ENCODE data around the gene HM13. TPM values are rescaled to one million over a fixed set of nuclear protein-coding genes. Genes with fewer than 3 reads are reported as not detected.

The HM13 gene
- total RNA-seq, 6 experiments from 2014 or later: 265 to 332 (median 284) TPM

DNA sequence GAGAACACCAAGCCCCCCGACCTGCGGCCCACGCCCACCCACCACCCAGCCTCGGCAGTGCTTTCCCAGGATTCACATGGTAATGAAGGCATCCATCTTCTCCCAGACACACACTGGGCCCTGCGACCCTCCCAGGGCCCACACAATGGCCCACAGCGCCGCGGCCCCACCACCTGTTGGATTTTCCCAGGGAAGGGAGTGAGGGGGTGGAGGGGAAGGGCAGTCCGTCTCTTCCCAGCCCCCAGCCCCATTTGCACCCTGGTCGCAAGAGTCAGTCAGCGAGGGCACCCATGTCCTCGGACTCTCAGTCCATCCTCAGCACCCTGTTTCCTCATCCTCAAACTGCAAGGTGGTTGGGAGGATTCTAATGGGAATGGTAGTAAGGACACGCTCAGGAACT is 67.1 kb downstream of the HM13 start:
- peaks cover 6% of the 10 kb centered on the region; the same call in 1 of the 2 replicates for H3K4me1 Mint-ChIP-seq (ENCODE audit: low read depth)
- no peak overlapping the region for H3K27ac Mint-ChIP-seq
- no peak overlapping the region for H3K4me3 Mint-ChIP-seq
- peaks cover 14% of the 10 kb centered on the region; the same call in 1 of the 2 replicates for H3K36me3 Mint-ChIP-seq (ENCODE audit: low read depth)
- H3K9me3 Mint-ChIP-seq: 0 out of 2 replicates have a peak, but pooled peaks cover 7% of the 10 kb centered on the region
- H3K27me3 Mint-ChIP-seq (ENCODE audit: insufficient read depth): peaks cover 3% of the 10 kb centered on the region; the same call in 1 of the 2 replicates
- no peak for DNase-seq
- TF ChIP-seq, protein P1, sequence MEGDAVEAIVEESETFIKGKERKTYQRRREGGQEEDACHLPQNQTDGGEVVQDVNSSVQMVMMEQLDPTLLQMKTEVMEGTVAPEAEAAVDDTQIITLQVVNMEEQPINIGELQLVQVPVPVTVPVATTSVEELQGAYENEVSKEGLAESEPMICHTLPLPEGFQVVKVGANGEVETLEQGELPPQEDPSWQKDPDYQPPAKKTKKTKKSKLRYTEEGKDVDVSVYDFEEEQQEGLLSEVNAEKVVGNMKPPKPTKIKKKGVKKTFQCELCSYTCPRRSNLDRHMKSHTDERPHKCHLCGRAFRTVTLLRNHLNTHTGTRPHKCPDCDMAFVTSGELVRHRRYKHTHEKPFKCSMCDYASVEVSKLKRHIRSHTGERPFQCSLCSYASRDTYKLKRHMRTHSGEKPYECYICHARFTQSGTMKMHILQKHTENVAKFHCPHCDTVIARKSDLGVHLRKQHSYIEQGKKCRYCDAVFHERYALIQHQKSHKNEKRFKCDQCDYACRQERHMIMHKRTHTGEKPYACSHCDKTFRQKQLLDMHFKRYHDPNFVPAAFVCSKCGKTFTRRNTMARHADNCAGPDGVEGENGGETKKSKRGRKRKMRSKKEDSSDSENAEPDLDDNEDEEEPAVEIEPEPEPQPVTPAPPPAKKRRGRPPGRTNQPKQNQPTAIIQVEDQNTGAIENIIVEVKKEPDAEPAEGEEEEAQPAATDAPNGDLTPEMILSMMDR (IDR thresholded peaks at IDR 0.05): no peak

DNA sequence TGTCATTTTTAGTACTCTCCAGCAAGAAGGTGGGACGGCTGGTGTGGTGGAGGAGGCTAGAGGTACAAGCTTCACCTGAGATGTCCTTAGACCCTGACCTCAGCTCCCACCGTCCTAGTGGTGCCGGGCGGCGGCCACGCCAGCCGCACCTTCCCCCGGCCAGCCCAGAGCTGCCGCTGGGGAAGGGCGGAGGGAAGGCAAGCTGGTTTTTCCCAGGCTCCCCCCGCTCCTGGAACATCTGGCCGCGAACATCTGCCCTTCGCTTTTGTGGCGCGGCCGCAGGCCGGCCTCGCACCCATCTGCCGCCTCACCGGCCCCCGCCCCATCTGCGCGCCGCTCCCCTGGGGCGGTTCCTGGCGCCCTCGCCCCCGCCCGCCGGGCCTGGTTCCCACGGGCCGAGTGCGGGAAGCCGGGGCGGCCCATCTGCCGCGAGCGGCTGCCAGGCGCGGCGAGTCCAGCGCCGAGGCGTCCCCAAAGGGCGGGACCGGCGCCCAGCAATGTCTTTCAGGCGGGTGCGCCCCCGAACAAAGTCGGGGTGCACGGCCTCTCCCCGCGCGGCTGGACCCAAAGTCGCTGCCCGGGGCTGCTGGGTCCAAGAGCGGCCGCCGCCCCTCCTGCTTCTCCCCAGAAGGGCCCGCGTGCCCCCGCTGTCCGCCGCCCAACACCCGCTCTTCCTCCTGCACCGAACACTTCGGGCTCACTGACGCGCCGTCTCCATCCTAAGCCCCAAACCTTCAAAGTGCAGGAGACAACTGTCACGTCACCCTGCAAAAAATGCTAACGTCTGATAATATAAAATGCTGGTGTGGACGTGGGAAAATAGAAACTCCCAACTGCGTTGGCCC is 73.5 kb downstream of the HM13 start:
- peak overlapping the region; percentile 85 for H3K27ac Mint-ChIP-seq
- no peaks in the 10 kb centered on the region; the same call in 1 of the 2 replicates for H3K27me3 Mint-ChIP-seq (ENCODE audit: insufficient read depth)
- H3K9me3 Mint-ChIP-seq: no peaks in the 10 kb centered on the region
- peaks cover 35% of the 10 kb centered on the region for H3K4me1 Mint-ChIP-seq (ENCODE audit: low read depth)
- peak overlapping the region; percentile 85 for H3K4me3 Mint-ChIP-seq
- no peak for DNase-seq
- H3K36me3 Mint-ChIP-seq (ENCODE audit: low read depth): no peaks in the 10 kb centered on the region
- TF ChIP-seq, protein P1 (IDR thresholded peaks at IDR 0.05): no peak

DNA sequence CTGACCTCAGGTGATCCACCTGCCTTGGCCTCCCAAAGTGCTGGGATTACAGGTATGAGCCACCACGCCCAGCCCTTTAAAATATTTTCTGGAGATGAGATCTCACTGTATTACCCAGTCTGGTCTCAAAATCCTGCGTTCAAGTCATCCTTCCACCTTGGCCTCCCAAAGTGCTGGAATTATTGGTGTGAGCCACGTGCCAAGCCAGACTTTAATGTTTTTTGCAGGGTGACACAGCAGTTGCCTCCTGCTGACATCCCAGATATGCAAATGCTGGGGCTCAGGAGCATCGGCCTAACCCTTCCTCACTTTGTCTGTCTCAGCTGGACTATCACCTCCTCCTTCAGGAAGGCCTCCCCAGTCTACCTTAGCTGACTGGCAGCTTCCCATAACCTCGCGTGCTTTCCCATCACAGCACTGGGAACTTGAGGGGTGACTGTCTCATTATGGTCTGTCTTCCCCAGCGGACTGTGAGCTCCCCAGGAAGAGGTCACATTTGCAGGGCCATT is 76.5 kb downstream of the HM13 start:
- H3K27me3 Mint-ChIP-seq (ENCODE audit: insufficient read depth): no peaks in the 10 kb centered on the region; the same call in none of the 2 replicates
- no peak for DNase-seq
- peak overlapping the region; percentile 49 for H3K27ac Mint-ChIP-seq
- no peaks in the 10 kb centered on the region for H3K36me3 Mint-ChIP-seq (ENCODE audit: low read depth)
- no peaks in the 10 kb centered on the region for H3K9me3 Mint-ChIP-seq
- H3K4me3 Mint-ChIP-seq: no peak overlapping the region
- H3K4me1 Mint-ChIP-seq (ENCODE audit: low read depth): peaks cover 65% of the 10 kb centered on the region
- TF ChIP-seq, protein P1 (IDR thresholded peaks at IDR 0.05): no peak

- no peaks in the 10 kb centered on the region for H3K9me3 Mint-ChIP-seq
- peak overlapping the region; percentile 94 for H3K27ac Mint-ChIP-seq
- DNase-seq: peak; percentile 92
- TF ChIP-seq, protein P1 (IDR thresholded peaks at IDR 0.05): peak; percentile 62; the same call in 1 of the 2 replicates
- H3K36me3 Mint-ChIP-seq (ENCODE audit: low read depth): no peaks in the 10 kb centered on the region
- peak overlapping the region; percentile 66 for H3K4me3 Mint-ChIP-seq
- no peaks in the 10 kb centered on the region; the same call in none of the 2 replicates for H3K27me3 Mint-ChIP-seq (ENCODE audit: insufficient read depth)
- H3K4me1 Mint-ChIP-seq (ENCODE audit: low read depth): peaks cover 71% of the 10 kb centered on the region
Observed at GRCh38 chr20:31593221-31594001, 79.2 kb downstream of the HM13 start.

- H3K27me3 Mint-ChIP-seq (ENCODE audit: insufficient read depth): no peaks in the 10 kb centered on the region; the same call in none of the 2 replicates
- H3K9me3 Mint-ChIP-seq: no peaks in the 10 kb centered on the region
- peak overlapping the region; percentile 94 for H3K27ac Mint-ChIP-seq
- TF ChIP-seq, protein P1 (IDR thresholded peaks at IDR 0.05): no peak
- peak overlapping the region; percentile 66 for H3K4me3 Mint-ChIP-seq
- H3K4me1 Mint-ChIP-seq (ENCODE audit: low read depth): peaks cover 65% of the 10 kb centered on the region
- no peaks in the 10 kb centered on the region for H3K36me3 Mint-ChIP-seq (ENCODE audit: low read depth)
- DNase-seq: no peak
Observed at GRCh38 chr20:31594002-31594557, 79.8 kb downstream of the HM13 start.
